Naive thymus-derived CD8-positive, alpha-beta T cell (primary cell): ENCODE data around the gene CDR2L. TPM values are rescaled to one million over a fixed set of nuclear protein-coding genes. Genes with fewer than 3 reads are reported as not detected.
"Not testable (repeated sequence)": the region's sequence is repeated elsewhere in the genome, so short reads cannot be mapped to it uniquely, and the experiment has no call there.

Source experiments
- ATAC-seq, 2 donors: fragments of 150-1000 bp; cut with Tn5 transposase in 1 of 2; sonication (Bioruptor Pico), chemical (Tn5 transposase) in 1 of 2; 1 replicate in 1 of 2; 2 replicates in 1 of 2; pipeline ENCODE4 v1.10.0; 2021; ENCODE audit warnings: mild to moderate bottlenecking in 2 of 2, moderate library complexity in 2 of 2
- POLR2A ChIA-PET: fragments of 350-600 bp; sonication (Branson Sonifier 250); formaldehyde crosslinking; loops from one replicate; lab custom pipeline; 2021; ENCODE audit warnings: antibody characterized with exemption; lab: Charles Lee
- DNase-seq, 10 donors: peaks; one replicate each; pipeline versions ENCODE4 v3.0.0 to v3.0.0-alpha.2; 2020 to 2022
- H3K27ac Mint-ChIP-seq, 10 donors: one replicate each; pipeline ENCODE4 v1.8.0; 2020 to 2022; ENCODE audit warnings: mild to moderate bottlenecking in 10 of 10, mixed read lengths in 10 of 10, moderate library complexity in 4 of 10, inconsistent platforms in 1 of 10
- H3K27me3 Mint-ChIP-seq, 5 donors: one replicate each; pipeline ENCODE4 v1.8.0; 2021 to 2022; ENCODE audit warnings: mixed read lengths in 5 of 5
- H3K36me3 Mint-ChIP-seq, 3 donors: one replicate each; pipeline ENCODE4 v1.8.0; 2020 to 2022; ENCODE audit warnings: mixed read lengths in 3 of 3, mild to moderate bottlenecking in 2 of 3, inconsistent platforms in 1 of 3
- H3K4me1 Mint-ChIP-seq, 4 donors: one replicate each; pipeline ENCODE4 v1.8.0; 2021 to 2022; ENCODE audit warnings: mixed read lengths in 4 of 4
- H3K4me3 Mint-ChIP-seq, 10 donors: one replicate each; pipeline ENCODE4 v1.8.0; 2020 to 2022; ENCODE audit warnings: mild to moderate bottlenecking in 10 of 10, mixed read lengths in 10 of 10, moderate library complexity in 6 of 10, inconsistent platforms in 1 of 10
- H3K9me3 Mint-ChIP-seq, 9 donors: one replicate each; pipeline ENCODE4 v1.8.0; 2020 to 2022; ENCODE audit warnings: mixed read lengths in 9 of 9, mild to moderate bottlenecking in 3 of 9, inconsistent platforms in 1 of 9, moderate library complexity in 1 of 9
- polyA plus RNA-seq, 3 donors: library from polyadenylated mRNA; unstranded; fragments of 300-500 nt; fragmentation: Illumina TruSeq; gene quantifications; one replicate each; pipeline ENCODE4 v1.2.3, GENCODE V29; 2021
- total RNA-seq, 8 experiments: library from RNA in 2 of 8; stranded (reverse) in 2 of 8; gene quantifications; one replicate each; pipeline ENCODE4 v1.2.3 and lab custom pipeline; 2021 to 2026

CDR2L gene
- total and polyA plus RNA-seq, 5 experiments from 2014 or later = 0.10 to 0.11 TPM; not detected in 3

GRCh38 chr17:75034236-75034908, 46.9 kb downstream of the CDR2L start:
- Mint-ChIP-seq H3K9me3 (peaks cover 0 to 14% (median 5%) of the 10 kb centered on the region in 9 donors), H3K4me1 (peaks cover 38 to 66% (median 56%) of the 10 kb centered on the region in 4 donors), H3K27ac (peak overlapping the region; percentile 98 to 100 (median 100)), H3K36me3 (peaks cover 3 to 18% (median 7%) of the 10 kb centered on the region in 3 donors), H3K27me3 (peaks cover 0 to 11% (median 0%) of the 10 kb centered on the region in 5 donors), H3K4me3 (peak overlapping the region; percentile 85 to 96 (median 89))
- POLR2A ChIA-PET = interaction anchor here (0.7 to 5.0 kb wide), 16 partner anchors 10 to 1337 kb away, joined by 3 to 76 read pairs (median 4); partner anchors contain the start of genes ATP5PD, HID1, KCTD2 and MRPL58
- DNase-seq (peak; percentile 52 to 89 (median 78)), ATAC-seq (peak; percentile 24)

- POLR2A ChIA-PET = interaction anchor here (0.7 to 5.0 kb wide), 16 partner anchors 11 to 330 kb away, joined by 3 to 76 read pairs (median 6); partner anchors contain the start of genes ARMC7, ATP5PD, CDR2L and GGA3
- Mint-ChIP-seq H3K27ac (peak overlapping the region; percentile 98 to 100 (median 100)), H3K9me3 (peaks cover 0 to 6% (median 0%) of the 10 kb centered on the region in 9 donors), H3K4me3 (peak overlapping the region; percentile 79 to 96 (median 88)), H3K36me3 (peaks cover 9 to 42% (median 13%) of the 10 kb centered on the region in 3 donors), H3K4me1 (peaks cover 38 to 57% (median 53%) of the 10 kb centered on the region in 4 donors), H3K27me3 (peaks cover 0 to 11% (median 0%) of the 10 kb centered on the region in 5 donors)
- DNase-seq (peak; percentile 81 to 99 (median 97)), ATAC-seq (peak; percentile 83 to 85)
Measured at GRCh38 chr17:75036643-75037268, 49.3 kb downstream of the CDR2L start.

GRCh38 chr17:75039238-75039637, 51.8 kb downstream of the CDR2L start:
- no peak overlapping the region for H3K4me3 Mint-ChIP-seq
- DNase-seq (no peak), ATAC-seq (no peak)
- peaks cover 0 to 6% (median 0%) of the 10 kb centered on the region in 9 donors for H3K9me3 Mint-ChIP-seq
- POLR2A ChIA-PET = interaction anchor here (1.1 to 1.4 kb wide), 3 partner anchors 27 to 417 kb away, joined by 3 to 4 read pairs (median 3); partner anchors contain the start of genes HID1, MRPL58 and TMEM94
- H3K27me3 Mint-ChIP-seq = peaks cover 0 to 7% (median 0%) of the 10 kb centered on the region in 5 donors
- peaks cover 22 to 44% (median 32%) of the 10 kb centered on the region in 4 donors for H3K4me1 Mint-ChIP-seq
- H3K27ac Mint-ChIP-seq = peak overlapping the region in 8 of 10 donors; percentile 4 to 78 (median 50)
- H3K36me3 Mint-ChIP-seq = peaks cover 9 to 51% (median 13%) of the 10 kb centered on the region in 3 donors

GRCh38 chr17:75041656-75042280, 54.3 kb downstream of the CDR2L start:
- POLR2A ChIA-PET = interaction anchor here (1.0 kb wide), 1 partner anchor 56 kb away, joined by 5 read pairs; no protein-coding TSS in a partner anchor
- H3K27me3 Mint-ChIP-seq = no peaks in the 10 kb centered on the region
- peak overlapping the region in 3 of 10 donors; percentile 52 to 76 (median 62) for H3K27ac Mint-ChIP-seq
- H3K4me1 Mint-ChIP-seq = peaks cover 13 to 39% (median 29%) of the 10 kb centered on the region in 4 donors
- no peak overlapping the region for H3K4me3 Mint-ChIP-seq
- no peaks in the 10 kb centered on the region for H3K9me3 Mint-ChIP-seq
- H3K36me3 Mint-ChIP-seq = peaks cover 9 to 51% (median 13%) of the 10 kb centered on the region in 3 donors
- ATAC-seq = no peak
- DNase-seq = no peak

- not testable (repeated sequence) for H3K27me3 Mint-ChIP-seq, H3K9me3 Mint-ChIP-seq, ATAC-seq, DNase-seq
- H3K36me3 Mint-ChIP-seq = peaks cover 8 to 41% (median 9%) of the 10 kb centered on the region in 3 donors
- POLR2A ChIA-PET = interaction anchor here (0.6 to 1.4 kb wide), 3 partner anchors 74 to 218 kb away, joined by 3 to 8 read pairs (median 3); partner anchors contain the start of genes GGA3 and MRPS7
- H3K4me1 Mint-ChIP-seq = peaks cover 17 to 45% (median 36%) of the 10 kb centered on the region in 4 donors
- peak overlapping the region in 1 of 10 donors; percentile 24 for H3K4me3 Mint-ChIP-seq
- peak overlapping the region in 2 of 10 donors; percentile 29 to 41 for H3K27ac Mint-ChIP-seq
Measured at GRCh38 chr17:75043789-75044188, 56.4 kb downstream of the CDR2L start.

- POLR2A ChIA-PET = no interaction called here
- Mint-ChIP-seq H3K4me1 (peaks cover 18 to 54% (median 45%) of the 10 kb centered on the region in 4 donors), H3K36me3 (peaks cover 4 to 37% (median 6%) of the 10 kb centered on the region in 3 donors), H3K27me3 (no peaks in the 10 kb centered on the region), H3K27ac (peak overlapping the region in 7 of 10 donors; percentile 34 to 88 (median 56)), H3K9me3 (no peaks in the 10 kb centered on the region), H3K4me3 (peak overlapping the region; percentile 31 to 98 (median 56))
- ATAC-seq = no peak
- DNase-seq = no peak
Measured at GRCh38 chr17:75044716-75045115, 57.3 kb downstream of the CDR2L start.

GRCh38 chr17:75045946-75046406, 58.5 kb downstream of the CDR2L start:
- POLR2A ChIA-PET = interaction anchor here (0.8 to 4.7 kb wide), 11 partner anchors 10 to 224 kb away, joined by 3 to 68 read pairs (median 3); partner anchors contain the start of genes HID1 and MRPL58
- not testable (repeated sequence) for H3K9me3 Mint-ChIP-seq, H3K27me3 Mint-ChIP-seq, ATAC-seq, DNase-seq
- Mint-ChIP-seq H3K27ac (peak overlapping the region; percentile 80 to 98 (median 97)), H3K4me3 (peak overlapping the region; percentile 94 to 99 (median 96)), H3K36me3 (peaks cover 0 to 33% (median 1%) of the 10 kb centered on the region in 3 donors), H3K4me1 (peaks cover 14 to 51% (median 47%) of the 10 kb centered on the region in 4 donors)

- DNase-seq (peak; percentile 86 to 97 (median 91)), ATAC-seq (peak; percentile 92 to 93)
- H3K4me1 Mint-ChIP-seq = peaks cover 14 to 53% (median 47%) of the 10 kb centered on the region in 4 donors
- no peaks in the 10 kb centered on the region for H3K9me3 Mint-ChIP-seq
- peaks cover 0 to 33% (median 3%) of the 10 kb centered on the region in 3 donors for H3K36me3 Mint-ChIP-seq
- H3K27me3 Mint-ChIP-seq = no peaks in the 10 kb centered on the region
- POLR2A ChIA-PET = interaction anchor here (0.6 to 4.7 kb wide), 17 partner anchors 10 to 223 kb away, joined by 3 to 68 read pairs (median 4); partner anchors contain the start of genes HID1 and MRPL58
- H3K27ac Mint-ChIP-seq = peak within 1 kb of the TSS; percentile 91 to 98 (median 98)
- H3K4me3 Mint-ChIP-seq = peak within 1 kb of the TSS; percentile 95 to 100 (median 96)
Measured at GRCh38 chr17:75046407-75047289, 59.2 kb downstream of the CDR2L start, which contains the start of the genes ATP5PD and KCTD2. Gene ATP5PD, minus strand, starts transcription at chr17:75046969. Its CDS starts 4,319 bp downstream, at chr17:75042650. Gene KCTD2, plus strand, starts transcription at chr17:75047225. Its CDS starts 26 bp downstream, at chr17:75047251.

- Mint-ChIP-seq H3K4me1 (peaks cover 17 to 54% (median 47%) of the 10 kb centered on the region in 4 donors), H3K27me3 (no peaks in the 10 kb centered on the region), H3K4me3 (peak overlapping the region; percentile 92 to 100 (median 96)), H3K27ac (peak overlapping the region; percentile 88 to 98 (median 94)), H3K36me3 (peaks cover 0 to 33% (median 6%) of the 10 kb centered on the region in 3 donors), H3K9me3 (no peaks in the 10 kb centered on the region)
- POLR2A ChIA-PET = interaction anchor here (0.8 to 4.7 kb wide), 9 partner anchors 11 to 136 kb away, joined by 3 to 68 read pairs (median 4); partner anchors contain the start of genes HID1 and MRPL58
- peak in 6 of 10 donors; percentile 10 to 45 (median 34) for DNase-seq
- peak; percentile 7 to 8 for ATAC-seq
Measured at GRCh38 chr17:75047398-75048098, 60.1 kb downstream of the CDR2L start.
